AG09319 (cell line): ENCODE data around the gene HAGHL.

Experiments used
- DNase-seq: peaks from one replicate; pipeline ENCODE4 v3.0.0-alpha.2; 2010; ENCODE audit warnings: low read depth; ENCODE audit errors: extremely low read depth
- TF ChIP-seq, protein P1 (sequence below): IDR thresholded peaks from 2 replicates; pipeline ENCODE4 v1.5.1; 2011; ENCODE audit warnings: low read depth, mild to moderate bottlenecking, inconsistent platforms, low read length, moderate library complexity

HAGHL gene

GRCh38 chr16:693766-694165 is 33.1 kb upstream of the HAGHL start:
- TF ChIP-seq, protein P1, sequence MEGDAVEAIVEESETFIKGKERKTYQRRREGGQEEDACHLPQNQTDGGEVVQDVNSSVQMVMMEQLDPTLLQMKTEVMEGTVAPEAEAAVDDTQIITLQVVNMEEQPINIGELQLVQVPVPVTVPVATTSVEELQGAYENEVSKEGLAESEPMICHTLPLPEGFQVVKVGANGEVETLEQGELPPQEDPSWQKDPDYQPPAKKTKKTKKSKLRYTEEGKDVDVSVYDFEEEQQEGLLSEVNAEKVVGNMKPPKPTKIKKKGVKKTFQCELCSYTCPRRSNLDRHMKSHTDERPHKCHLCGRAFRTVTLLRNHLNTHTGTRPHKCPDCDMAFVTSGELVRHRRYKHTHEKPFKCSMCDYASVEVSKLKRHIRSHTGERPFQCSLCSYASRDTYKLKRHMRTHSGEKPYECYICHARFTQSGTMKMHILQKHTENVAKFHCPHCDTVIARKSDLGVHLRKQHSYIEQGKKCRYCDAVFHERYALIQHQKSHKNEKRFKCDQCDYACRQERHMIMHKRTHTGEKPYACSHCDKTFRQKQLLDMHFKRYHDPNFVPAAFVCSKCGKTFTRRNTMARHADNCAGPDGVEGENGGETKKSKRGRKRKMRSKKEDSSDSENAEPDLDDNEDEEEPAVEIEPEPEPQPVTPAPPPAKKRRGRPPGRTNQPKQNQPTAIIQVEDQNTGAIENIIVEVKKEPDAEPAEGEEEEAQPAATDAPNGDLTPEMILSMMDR: no peak
- no peak for DNase-seq

DNA sequence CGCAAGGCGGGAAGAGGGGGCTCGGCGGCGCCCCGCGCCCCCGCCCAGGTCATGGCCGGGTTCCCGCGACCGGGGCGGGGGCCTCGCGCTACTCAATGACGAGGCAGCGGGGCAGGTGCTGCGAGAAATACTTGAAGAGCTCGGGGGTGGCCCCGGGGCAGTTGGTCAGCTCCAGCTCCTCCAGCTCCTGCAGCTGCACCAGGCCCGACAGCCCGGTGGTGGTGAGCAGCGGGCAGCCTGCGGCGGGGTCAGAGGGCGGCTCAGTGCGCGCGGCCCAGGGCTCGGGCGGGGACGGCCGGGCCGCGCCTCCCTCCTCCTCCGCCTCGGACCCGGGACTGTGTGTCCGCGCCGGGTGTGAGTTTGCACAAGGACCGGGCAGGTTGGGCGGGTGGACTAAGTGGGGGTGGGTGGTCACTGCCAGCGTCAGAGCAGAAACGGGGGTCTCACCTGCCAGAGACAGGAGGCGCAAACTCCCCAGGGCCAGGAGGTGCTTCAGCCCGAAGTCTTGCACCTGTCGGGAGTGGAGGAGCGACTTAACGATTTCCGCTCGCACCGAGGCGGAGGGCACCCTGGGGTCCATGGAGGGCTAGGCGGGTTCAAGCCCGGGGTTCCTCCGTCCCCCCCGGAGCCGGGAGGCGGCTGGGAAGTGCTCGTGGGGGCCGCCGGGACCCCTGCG is 32.6 kb upstream of the HAGHL start:
- no peak for DNase-seq
- TF ChIP-seq, protein P1: no peak

- DNase-seq: no peak
- TF ChIP-seq, protein P1: no peak
Measured at GRCh38 chr16:694863-695354, 32.0 kb upstream of the HAGHL start.

DNA sequence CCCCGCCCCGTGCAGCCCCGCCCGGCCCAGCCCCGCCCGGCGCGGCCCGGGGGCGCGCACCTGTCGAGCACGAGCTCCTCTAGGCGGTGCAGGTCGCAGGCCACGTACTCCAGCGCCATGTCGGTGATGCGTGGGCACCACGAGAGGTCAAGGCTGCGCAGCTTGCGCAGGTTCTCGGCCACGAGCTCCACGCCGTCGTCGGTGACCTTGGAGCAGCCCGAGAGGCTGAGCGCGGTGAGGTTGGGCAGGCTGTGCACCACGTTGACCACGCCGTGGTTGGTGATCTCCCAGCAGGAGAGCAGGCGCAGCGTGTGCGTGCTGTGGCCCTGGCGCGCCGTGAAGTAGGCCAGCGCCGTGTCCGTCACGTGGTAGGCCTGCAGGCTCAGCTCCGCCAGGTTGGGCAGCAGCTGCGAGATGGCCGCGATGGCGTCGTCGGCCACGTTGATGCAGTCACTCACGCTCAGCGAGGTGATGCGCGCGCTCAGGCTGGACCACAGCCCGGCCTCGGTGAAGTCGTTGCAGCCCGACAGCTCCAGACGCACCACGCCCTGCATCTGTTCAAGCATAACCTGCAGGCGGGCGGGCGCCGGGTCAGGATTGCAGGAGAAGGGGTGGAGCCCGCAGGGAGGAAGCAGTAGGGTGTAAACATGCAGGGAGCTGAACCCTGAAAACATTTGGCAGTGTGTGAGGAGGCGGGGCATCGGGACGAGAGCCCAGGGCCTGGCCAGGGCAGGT is 31.4 kb upstream of the HAGHL start:
- no peak for DNase-seq
- TF ChIP-seq, protein P1: no peak

- TF ChIP-seq, protein P1: no peak
- DNase-seq: no peak
Measured at GRCh38 chr16:698911-699671, 27.8 kb upstream of the HAGHL start.

DNA sequence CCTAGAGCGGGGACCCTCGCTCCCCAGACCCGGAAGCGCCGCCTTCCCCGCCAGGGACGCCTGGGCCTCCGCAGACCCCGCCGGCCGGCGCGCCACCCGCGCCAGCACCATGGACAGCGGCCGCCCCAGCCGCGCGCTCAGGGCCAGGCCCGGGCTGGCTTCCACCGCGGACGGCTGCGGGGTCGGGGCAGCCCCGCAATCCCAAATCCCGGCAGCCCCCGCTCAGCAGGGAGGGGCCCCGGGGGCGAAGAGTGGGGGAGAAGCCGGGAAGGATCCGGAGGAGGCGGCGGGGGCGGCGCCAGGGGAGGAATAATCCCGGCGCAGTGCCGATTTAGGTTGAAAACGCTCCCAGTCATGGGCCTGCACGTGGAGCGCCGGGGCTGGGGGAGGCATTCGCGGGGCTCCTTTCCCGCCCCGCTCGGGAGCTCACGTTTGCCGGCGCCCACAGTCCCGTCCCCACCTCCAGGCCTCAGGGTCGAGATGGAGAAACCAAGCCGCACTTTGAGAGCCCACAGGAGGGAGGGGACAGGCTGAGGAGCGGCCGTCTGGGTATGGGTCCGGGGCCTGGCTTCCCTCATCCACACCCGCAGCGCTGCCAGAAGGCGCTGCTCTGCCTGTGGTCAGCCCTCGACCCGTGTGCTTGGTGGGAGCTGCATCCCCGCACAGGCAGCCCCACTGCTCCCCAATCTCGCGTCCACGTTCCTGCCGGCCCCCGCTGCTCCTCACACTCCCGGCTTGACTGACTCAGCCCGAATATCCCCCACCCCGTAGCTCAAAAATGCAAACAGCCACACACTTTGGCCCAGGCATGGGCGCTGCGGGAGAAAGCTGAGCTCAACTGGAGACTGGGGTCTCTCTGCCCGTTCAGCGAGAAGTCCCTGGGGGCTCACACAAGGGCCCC is 26.0 kb upstream of the HAGHL start:
- TF ChIP-seq, protein P1: no peak
- no peak for DNase-seq
